Fibroblast of lung (primary cell): ENCODE measurements around the gene INPP5K. TPM values are rescaled to one million over a fixed set of nuclear protein-coding genes. Genes with fewer than 3 reads are reported as not detected.

Source experiments
- DNase-seq, 2 donors: peaks; one replicate each; pipeline versions ENCODE4 v3.0.0 to v3.0.0-alpha.2; 2010; ENCODE audit warnings: low read depth in 2 of 2
- H2AFZ ChIP-seq: 2 replicates; pipeline ENCODE4 v1.5.1; 2012; ENCODE audit warnings: low read length, control low read depth, inconsistent platforms
- H3K27ac ChIP-seq: 2 replicates; pipeline ENCODE4 v1.5.1; 2011; ENCODE audit warnings: low read length, control low read depth; ENCODE audit not compliant: insufficient read depth
- H3K27me3 ChIP-seq: 2 replicates; pipeline ENCODE4 v1.5.1; 2011; ENCODE audit warnings: mild to moderate bottlenecking, low read length; ENCODE audit not compliant: control insufficient read depth, insufficient read depth
- H3K36me3 ChIP-seq: 2 replicates; pipeline ENCODE4 v1.5.1; 2011; ENCODE audit warnings: low read length; ENCODE audit not compliant: control insufficient read depth, insufficient read depth
- H3K4me1 ChIP-seq: 2 replicates; pipeline ENCODE4 v1.5.1; 2011; ENCODE audit warnings: low read length; ENCODE audit not compliant: control insufficient read depth, insufficient read depth; ENCODE audit errors: extremely low read depth
- H3K4me2 ChIP-seq: 2 replicates; pipeline ENCODE4 v1.5.1; 2011; ENCODE audit warnings: low read length, control low read depth; ENCODE audit not compliant: insufficient read depth; ENCODE audit errors: extremely low read depth
- H3K4me3 ChIP-seq, 4 experiments: fragments of 200-600 bp in 1 of 4; sonication (generic) in 1 of 4; replicated peaks in 1 of 4; 2 replicates each; pipeline ENCODE4 v1.5.1; 2011 to 2016; ENCODE audit warnings: low read length in 4 of 4, low read depth in 3 of 4, mild to moderate bottlenecking in 3 of 4, control low read depth in 2 of 4, inconsistent platforms in 1 of 4, mixed read lengths in 1 of 4; ENCODE audit not compliant: insufficient read depth in 1 of 4; ENCODE audit errors: control extremely low read depth in 1 of 4
- H3K79me2 ChIP-seq: 2 replicates; pipeline ENCODE4 v1.5.1; 2012; ENCODE audit warnings: mild to moderate bottlenecking, low read length, inconsistent platforms; ENCODE audit not compliant: control insufficient read depth, insufficient read depth
- H3K9ac ChIP-seq: 2 replicates; pipeline ENCODE4 v1.5.1; 2011; ENCODE audit warnings: mild to moderate bottlenecking, low read length, control low read depth; ENCODE audit not compliant: insufficient read depth
- H3K9me3 ChIP-seq: 2 replicates; pipeline ENCODE4 v1.5.1; 2012; ENCODE audit warnings: low read depth, low read length; ENCODE audit not compliant: control insufficient read depth, insufficient read depth
- H4K20me1 ChIP-seq: 2 replicates; pipeline ENCODE4 v1.5.1; 2011; ENCODE audit warnings: low read length; ENCODE audit not compliant: control insufficient read depth, insufficient read depth; ENCODE audit errors: extremely low read depth
- EZH2 ChIP-seq: IDR thresholded peaks from 2 replicates; pipeline ENCODE4 v1.5.1; 2012; ENCODE audit warnings: low read length, control low read depth, mild to moderate bottlenecking; ENCODE audit errors: missing control alignments
- polyA plus RNA-seq, 2 donors: library from polyadenylated mRNA; depleted of rRNA in 1 of 2; stranded (reverse) in 1 of 2; unstranded in 1 of 2; fragments of >200 nt; gene quantifications; 2 replicates each; pipeline ENCODE4 v1.2.1, GENCODE V29; 2011 to 2012; ENCODE audit warnings: missing spikeins in 1 of 2
- total RNA-seq: library from RNA; depleted of rRNA; stranded (reverse); fragments of >200 nt; gene quantifications from 2 replicates; pipeline ENCODE4 v1.2.1, GENCODE V29; 2014
- TF ChIP-seq, protein P1 (sequence below), 2 donors: IDR thresholded peaks in 1 of 2; conservative IDR thresholded peaks in 1 of 2; 1 replicate in 1 of 2; 2 replicates in 1 of 2; pipeline ENCODE4 v1.5.1; 2011 to 2012; ENCODE audit warnings: low read length in 2 of 2, control low read depth in 1 of 2, inconsistent platforms in 1 of 2, low read depth in 1 of 2, mild to moderate bottlenecking in 1 of 2

The INPP5K gene
- total and polyA plus RNA-seq, 2 donors (not counting 1 experiment from before 2014, with no cell fraction given): 21.0 to 34.5 TPM

- no peak for TF ChIP-seq EZH2
- TF ChIP-seq, protein P1, sequence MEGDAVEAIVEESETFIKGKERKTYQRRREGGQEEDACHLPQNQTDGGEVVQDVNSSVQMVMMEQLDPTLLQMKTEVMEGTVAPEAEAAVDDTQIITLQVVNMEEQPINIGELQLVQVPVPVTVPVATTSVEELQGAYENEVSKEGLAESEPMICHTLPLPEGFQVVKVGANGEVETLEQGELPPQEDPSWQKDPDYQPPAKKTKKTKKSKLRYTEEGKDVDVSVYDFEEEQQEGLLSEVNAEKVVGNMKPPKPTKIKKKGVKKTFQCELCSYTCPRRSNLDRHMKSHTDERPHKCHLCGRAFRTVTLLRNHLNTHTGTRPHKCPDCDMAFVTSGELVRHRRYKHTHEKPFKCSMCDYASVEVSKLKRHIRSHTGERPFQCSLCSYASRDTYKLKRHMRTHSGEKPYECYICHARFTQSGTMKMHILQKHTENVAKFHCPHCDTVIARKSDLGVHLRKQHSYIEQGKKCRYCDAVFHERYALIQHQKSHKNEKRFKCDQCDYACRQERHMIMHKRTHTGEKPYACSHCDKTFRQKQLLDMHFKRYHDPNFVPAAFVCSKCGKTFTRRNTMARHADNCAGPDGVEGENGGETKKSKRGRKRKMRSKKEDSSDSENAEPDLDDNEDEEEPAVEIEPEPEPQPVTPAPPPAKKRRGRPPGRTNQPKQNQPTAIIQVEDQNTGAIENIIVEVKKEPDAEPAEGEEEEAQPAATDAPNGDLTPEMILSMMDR (conservative IDR thresholded peaks at IDR 0.05 in 1 of 2, IDR thresholded peaks at IDR 0.05 in 1 of 2; ENCODE audit: low read depth in 1 of 2, low read length in 2 of 2): no peak
- peak within 1 kb of the TSS; percentile 61 for H3K27ac ChIP-seq
- no peaks in the 10 kb centered on the region for H4K20me1 ChIP-seq
- H3K4me1 ChIP-seq: peaks cover 10% of the 10 kb centered on the region
- H2AFZ ChIP-seq: peak within 1 kb of the TSS; percentile 5
- peak within 1 kb of the TSS; percentile 86 for H3K4me2 ChIP-seq
- peaks cover 23% of the 10 kb centered on the region for H3K79me2 ChIP-seq
- peak within 1 kb of the TSS; percentile 59 for H3K9ac ChIP-seq
- no peaks in the 10 kb centered on the region for H3K9me3 ChIP-seq
- no peak for DNase-seq
- H3K4me3 ChIP-seq: peak within 1 kb of the TSS; percentile 30 to 66 (median 50)
- peaks cover 6% of the 10 kb centered on the region for H3K36me3 ChIP-seq
- no peaks in the 10 kb centered on the region for H3K27me3 ChIP-seq
Measured at GRCh38 chr17:1492249-1493206, 23.9 kb downstream of the INPP5K start, which contains the start of gene MYO1C. Gene MYO1C, minus strand, starts transcription at chr17:1492686. Its CDS starts 199 bp downstream, at chr17:1492487.

- peak; percentile 38 to 53 for DNase-seq
- peak overlapping the region; percentile 5 for H2AFZ ChIP-seq
- TF ChIP-seq, protein P1 (conservative IDR thresholded peaks at IDR 0.05 in 1 of 2, IDR thresholded peaks at IDR 0.05 in 1 of 2; ENCODE audit: low read depth in 1 of 2, low read length in 2 of 2): no peak
- TF ChIP-seq EZH2: no peak
Measured at GRCh38 chr17:1491443-1492248, 24.8 kb downstream of the INPP5K start.

More at GRCh38 chr17:1491443-1492248, 24.8 kb downstream of the INPP5K start:
- Histone ChIP-seq H3K4me1 (peaks cover 13% of the 10 kb centered on the region), H3K9me3 (no peaks in the 10 kb centered on the region), H3K4me2 (peak overlapping the region; percentile 86), H3K27ac (peak overlapping the region; percentile 84), H4K20me1 (no peaks in the 10 kb centered on the region), H3K27me3 (no peaks in the 10 kb centered on the region), H3K79me2 (peaks cover 23% of the 10 kb centered on the region), H3K4me3 (peak overlapping the region; percentile 66 to 85 (median 77)), H3K36me3 (peaks cover 5% of the 10 kb centered on the region), H3K9ac (peak overlapping the region; percentile 75)
